ENCODE data around the gene CEP72.
"Not testable (repeated sequence)": the region's sequence is repeated elsewhere in the genome, so short reads cannot be mapped to it uniquely, and the experiment has no call there.

CEP72 gene

DNA sequence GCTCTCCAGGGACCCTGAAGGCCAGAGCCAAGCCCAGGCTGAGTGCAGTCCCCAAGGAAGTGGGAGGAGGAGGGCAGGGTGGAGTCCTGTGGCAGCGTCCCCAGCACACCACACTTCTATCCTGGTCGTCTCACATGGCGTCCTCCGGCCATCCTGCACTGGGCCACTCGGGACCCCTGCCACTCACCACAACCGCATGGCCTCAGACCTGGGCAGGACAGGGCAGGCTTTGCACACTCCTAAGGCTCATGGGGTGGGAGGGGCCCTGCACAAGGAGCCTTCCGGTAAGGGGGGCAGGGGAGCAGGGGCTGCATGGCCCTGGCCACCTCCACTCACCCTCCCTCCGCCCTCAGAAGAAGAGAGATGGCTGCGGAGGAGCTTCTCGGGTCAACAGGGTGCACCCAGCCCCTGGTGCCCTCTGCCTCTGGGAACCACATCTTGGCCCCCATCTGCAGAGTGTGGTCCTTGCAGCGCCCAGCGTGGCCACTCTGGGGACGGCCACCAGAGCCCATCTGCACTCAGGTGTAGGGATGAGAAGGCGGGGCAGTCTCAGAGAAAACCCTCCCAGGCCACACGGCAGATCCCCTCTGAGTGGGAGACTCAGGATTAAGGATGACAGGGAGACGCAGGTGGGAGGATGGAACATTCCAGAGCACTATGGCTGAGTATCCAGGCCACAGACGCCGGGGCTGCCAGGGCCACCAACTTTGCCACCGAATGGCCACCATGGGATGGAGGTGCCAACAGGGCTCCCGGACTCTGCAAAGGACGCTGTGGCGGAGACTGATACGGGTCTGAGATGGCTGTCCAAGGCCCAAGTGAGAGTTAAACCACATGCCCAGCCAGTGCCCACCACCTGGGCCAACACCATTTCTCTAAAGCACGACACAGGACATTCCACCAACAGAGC lies 73.4 kb downstream of the CEP72 start:
- DNase-seq (ENCODE audit: low spot score) = no peak

DNA sequence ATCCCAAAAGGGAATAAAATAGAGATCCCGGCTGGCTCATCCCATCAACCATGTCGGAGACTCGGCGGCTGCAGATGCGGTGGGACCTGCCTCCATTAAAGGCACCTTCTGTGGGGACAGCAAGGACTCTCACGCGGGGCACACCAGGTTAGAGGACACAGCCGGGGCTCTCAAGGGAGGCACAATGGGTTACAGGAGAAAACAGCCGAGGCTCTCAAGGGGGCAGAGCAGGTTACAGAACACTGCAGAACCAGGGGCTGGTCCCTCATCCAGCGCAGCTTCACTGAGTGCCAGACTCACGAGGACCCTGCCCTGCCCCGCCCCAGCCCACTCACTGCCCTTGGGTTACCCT lies 74.0 kb downstream of the CEP72 start:
- not testable (repeated sequence) for DNase-seq (ENCODE audit: low spot score)

- not testable (repeated sequence) for DNase-seq (ENCODE audit: low spot score)
These were observed 74.8 kb downstream of the CEP72 start for GRCh38 chr5:686936-687335.

DNA sequence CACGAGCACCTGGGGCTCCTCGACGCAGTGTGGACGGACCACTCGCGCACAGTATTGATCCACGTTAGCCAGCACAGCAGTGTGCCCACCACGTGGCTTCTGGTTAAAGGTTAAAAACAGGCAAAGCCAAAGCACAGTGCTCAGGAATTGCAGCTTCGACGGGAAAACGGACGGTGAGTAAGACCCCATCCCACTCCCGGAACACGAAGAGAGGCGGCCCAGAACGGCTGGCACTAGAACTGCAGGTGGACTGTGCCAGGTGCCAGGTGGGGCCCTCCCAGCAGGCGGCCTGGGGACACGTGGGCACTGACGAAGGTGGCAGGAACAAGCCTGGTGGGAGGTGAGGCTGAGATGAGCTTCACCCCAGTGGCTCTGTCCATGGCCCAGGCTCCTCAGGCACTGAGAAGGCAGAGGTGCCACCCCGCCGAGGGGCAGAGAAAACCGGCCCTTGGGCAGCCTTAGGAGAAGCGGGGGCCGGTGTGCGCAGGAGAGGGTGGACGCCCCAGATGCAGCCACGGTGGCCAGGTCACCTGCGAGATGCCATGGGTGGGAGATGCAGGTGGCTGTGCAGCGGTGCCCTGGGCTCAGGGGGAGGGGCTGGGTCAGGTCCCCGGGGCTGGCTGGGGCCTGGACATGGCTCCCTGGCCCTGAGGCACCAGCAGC lies 76.3 kb downstream of the CEP72 start:
- DNase-seq (ENCODE audit: low spot score) = not testable (repeated sequence)

DNA sequence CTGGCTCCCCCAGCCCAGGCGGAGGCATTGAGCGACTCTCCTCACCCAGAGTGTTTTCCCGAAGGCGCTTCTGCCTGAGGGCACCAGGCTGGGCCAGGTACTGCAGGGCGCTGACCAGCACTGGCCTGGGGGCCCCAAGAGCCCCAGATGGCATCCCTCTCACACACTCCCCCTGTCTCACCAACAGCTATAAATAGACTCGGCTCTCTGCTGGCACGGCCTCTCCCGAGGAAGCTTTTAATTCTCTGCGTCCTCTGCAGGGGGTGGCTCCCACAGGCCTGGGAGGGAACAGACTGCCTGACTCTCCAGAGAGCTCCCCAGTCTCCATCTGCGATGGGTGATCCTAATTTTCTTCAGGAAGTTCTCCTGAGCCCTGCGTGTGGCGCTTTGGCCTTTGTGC lies 78.2 kb downstream of the CEP72 start:
- not testable (repeated sequence) for DNase-seq (ENCODE audit: low spot score)

DNA sequence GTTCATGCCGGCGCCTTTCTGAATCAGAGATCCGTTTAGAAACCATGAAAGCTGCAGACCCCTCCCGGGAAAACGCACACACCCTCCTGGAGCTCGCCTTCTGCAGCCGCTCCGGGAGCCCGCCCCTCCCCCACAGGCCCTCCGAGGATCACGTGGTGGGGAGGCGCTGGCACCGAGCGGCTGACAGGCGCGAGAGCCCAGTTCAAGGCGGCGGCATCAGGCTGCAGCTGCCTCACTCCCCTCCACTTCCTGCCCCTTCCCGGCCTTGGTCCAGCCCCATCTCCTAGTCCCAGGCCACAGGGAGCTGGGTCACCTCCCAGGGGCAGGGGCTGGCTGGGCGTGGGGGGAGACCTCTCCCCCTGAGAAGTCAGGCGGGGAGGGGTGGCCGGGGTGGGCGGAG lies 78.9 kb downstream of the CEP72 start:
- DNase-seq (ENCODE audit: low spot score) = not testable (repeated sequence)

- DNase-seq (ENCODE audit: low spot score) = no peak
These were observed 79.8 kb downstream of the CEP72 start for GRCh38 chr5:691817-692528.

GRCh38 chr5:692529-693041 lies 80.4 kb downstream of the CEP72 start:
- DNase-seq (ENCODE audit: low spot score) = not testable (repeated sequence)

DNA sequence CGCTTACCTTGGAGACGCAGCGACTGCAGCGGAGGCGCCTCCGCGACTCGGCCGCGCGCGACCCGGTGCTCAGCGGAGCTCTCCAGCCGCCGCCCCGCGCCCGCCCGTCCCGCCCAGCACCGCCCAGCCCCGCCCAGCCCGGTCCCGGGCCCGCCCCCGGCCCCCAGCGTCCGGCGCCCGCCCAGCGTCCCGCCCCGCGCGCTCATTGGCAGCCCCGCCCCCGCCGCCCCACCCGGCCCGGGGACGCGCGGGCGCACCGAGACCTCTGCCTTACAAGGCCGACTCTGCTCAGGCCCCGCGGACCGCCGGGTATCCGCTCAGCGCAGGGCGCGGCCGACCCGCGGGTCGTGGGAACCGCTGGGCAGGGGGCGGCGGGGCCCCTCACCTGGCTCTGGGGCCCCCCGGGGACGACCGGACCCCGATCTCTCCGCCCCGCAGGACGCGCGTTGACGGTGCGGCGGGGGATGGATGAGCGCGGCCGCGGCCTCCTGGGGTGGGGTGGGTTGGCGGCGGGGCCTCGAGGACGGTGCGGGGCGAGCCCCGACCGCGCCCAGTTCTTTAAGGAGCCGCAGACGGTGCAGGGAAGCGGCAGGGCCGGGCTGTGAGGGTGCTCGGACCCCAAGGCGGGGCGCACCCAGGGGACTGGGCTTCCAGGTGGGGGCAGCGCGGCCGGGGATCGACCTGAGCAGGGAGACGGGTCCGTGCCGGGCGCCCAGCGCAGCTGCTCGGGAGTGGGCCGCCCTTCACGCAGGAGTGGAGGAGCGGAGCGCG lies 81.3 kb downstream of the CEP72 start, which contains the start of gene TPPP:
Gene TPPP, minus strand, starts transcription at position 82 of the 771 bp plus-strand sequence. CDS start 15,292 bp downstream, outside the sequence.
- DNase-seq (ENCODE audit: low spot score) = peak; percentile 87

- DNase-seq (ENCODE audit: low spot score) = not testable (repeated sequence)
These were observed 81.9 kb downstream of the CEP72 start for GRCh38 chr5:694042-694431.

DNA sequence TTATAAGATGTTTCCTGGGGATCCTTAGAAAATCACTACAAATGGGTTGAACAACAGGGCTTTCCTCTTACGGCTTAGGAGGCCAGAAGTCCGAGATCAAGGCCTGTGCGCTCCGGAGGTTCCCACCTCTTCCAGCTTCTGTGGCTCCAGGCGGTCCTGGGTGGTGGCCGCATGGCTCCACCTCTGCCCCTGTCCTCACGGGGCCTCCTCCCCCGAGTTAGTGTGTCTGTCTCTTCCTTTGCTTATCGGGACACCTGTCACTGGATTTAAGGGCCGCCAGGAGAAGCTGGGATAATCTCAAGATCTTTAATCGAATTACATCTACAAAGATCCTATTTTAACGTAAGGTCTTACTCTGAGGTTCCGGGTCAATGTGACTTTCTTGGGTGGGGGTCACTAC lies 83.3 kb downstream of the CEP72 start:
- not testable (repeated sequence) for DNase-seq (ENCODE audit: low spot score)

DNA sequence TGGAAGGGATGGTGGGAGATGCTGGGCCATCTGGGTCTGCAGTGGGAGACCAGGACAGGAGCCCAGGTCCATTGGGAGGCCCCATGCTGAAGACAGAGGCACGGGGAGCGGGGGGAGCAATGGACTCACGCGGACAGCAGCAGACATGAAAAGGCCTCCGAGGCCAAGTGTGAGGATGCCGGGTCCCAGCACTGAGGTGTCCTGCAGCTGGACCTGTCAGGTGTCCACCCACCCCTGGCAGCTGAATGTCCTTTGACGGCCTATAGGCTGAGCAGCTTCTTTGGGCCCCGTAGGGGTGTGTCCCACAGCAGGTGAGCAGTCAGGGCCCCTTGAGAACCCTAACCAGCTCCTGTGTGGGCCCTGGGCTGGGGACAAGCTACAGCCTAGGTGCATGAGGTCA lies 84.1 kb downstream of the CEP72 start:
- DNase-seq (ENCODE audit: low spot score) = not testable (repeated sequence)

DNA sequence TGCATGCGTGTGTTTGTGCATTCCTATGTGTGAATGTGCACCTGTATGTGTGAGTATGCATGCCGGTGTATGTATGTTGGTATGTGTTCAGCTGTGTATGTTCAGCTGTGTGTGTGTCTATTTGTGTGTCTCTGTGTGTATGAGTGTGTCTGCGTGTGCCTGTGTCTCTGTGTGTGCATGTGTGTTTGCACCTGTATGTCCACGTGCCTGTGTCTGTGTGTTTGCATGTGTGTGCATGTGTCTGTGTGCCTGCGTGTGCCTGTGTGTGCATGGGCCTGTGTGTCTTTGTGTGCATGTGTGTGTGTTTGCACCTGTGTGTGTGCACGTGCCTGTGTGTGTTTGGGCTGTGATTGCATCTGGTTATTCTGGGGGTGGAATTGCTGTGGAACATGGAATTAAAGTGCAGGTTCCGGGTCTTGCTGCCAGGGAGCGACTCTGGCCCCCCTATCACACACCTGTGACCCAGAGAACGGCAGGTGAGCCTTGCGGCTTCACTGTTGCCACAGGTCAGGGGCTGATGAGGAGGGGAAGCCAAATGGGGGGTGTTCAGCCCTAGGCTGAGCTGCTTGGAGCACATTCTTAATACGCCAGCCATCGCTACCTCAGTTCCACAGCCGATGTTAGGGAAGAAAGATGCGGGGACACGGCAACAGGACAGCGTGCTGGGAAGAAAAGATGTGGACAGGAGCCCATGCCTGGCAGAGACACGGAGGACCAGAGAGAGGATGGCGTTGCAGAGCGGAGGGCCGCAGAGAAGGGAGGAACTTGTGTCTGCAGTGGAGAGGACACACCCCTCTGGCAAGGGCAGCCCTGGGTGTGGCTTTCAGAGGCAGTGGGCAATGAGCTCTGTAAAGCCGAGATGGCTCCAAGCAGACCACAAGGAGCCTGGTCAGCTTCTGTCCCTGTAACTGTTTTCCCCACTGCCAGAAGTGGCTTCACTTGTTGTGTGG lies 84.9 kb downstream of the CEP72 start:
- not testable (repeated sequence) for DNase-seq (ENCODE audit: low spot score)
